ENCODE measurements around the gene TMEM60.

GRCh38 chr7:77745746-77746145, 52.5 kb downstream of the TMEM60 start:
- TF ChIP-seq POLR2A (IDR thresholded peaks at IDR 0.05): no peak
- TF ChIP-seq CTCF (IDR thresholded peaks at IDR 0.05): no peak

All from thyroid gland (tissue), 4 donors.